COLO668 (cell line): ENCODE data around the gene FBLN2.

Source experiments
- DNase-seq: peaks from one replicate; lab custom pipeline; 2025; ENCODE audit not compliant: unreplicated experiment; lab: John Stamatoyannopoulos, UW

Gene FBLN2

GRCh38 chr3:13659221-13659969 is 110.5 kb downstream of the FBLN2 start:
- DNase-seq = no peak

DNA sequence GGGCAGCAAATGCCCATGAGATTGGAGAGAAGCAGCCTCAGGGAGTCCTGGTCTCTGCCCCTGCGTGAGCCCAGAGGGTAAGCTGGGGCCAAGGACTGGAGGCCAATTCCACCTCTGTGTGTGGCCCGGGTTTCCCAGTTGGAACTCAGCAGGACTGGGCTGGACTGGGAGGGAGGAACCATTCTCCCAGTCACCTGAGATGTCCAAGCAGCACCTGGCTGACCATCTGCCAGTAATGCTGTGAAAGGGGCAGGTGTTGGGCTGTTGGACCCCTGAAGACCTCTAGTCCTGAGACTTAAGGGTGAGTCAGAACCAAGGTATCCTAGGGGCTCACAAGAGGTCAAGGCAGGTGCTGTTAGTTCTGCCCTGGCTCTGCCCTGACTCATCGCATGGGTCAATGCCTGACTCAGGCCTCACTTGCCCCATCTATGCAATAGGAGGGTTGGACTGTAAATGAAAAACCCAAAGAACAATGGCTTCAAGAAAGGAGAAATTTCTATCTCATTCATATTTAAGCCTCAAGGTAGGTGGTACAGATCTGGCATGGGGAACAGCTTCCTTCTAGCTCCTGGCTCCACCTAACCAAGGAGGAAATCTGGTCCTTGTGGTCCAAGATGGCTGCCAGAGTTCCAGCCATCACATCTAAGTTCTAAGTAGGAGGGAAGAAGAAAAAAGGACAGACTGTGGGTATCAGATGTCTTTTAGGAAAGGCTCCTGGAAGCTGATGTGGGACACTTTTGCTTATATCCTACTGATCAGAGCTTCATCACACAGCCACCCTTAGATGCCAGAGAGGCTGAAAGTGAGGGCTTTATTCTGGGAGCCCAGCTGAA is 111.3 kb downstream of the FBLN2 start:
- no peak for DNase-seq

GRCh38 chr3:13661121-13661520 is 112.2 kb downstream of the FBLN2 start:
- no peak for DNase-seq

DNA sequence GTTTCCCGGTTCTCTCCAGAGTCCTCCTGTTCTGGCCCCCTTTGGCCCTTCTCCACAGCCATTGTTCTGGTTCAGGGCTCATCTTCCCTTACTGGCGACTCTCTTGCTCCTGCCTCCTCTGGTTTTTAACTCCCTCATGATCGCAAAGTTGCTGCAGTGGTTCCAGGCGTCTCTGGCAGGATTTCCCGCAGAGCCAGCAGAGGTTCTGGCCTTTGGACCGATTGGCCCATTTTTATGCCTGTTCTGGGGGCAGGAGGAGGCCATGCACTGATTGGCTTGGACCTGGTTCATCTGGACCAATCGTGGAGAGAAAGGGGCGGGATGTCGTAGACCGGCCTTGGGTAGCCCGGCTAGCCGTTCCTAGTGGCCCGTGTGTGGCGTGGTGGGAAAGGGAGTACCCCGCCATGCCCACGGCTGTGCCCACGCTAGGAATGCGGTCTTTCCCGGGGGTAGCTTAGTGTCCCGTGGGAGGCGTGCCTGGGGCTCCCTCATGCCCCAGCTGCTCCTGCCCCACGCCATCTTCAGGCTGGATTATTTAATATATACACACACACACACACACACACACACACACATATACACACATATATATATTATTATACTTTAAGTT is 113.4 kb downstream of the FBLN2 start:
- DNase-seq = no peak

- DNase-seq = no peak
Measured at GRCh38 chr3:13663781-13664535, 115.0 kb downstream of the FBLN2 start.

DNA sequence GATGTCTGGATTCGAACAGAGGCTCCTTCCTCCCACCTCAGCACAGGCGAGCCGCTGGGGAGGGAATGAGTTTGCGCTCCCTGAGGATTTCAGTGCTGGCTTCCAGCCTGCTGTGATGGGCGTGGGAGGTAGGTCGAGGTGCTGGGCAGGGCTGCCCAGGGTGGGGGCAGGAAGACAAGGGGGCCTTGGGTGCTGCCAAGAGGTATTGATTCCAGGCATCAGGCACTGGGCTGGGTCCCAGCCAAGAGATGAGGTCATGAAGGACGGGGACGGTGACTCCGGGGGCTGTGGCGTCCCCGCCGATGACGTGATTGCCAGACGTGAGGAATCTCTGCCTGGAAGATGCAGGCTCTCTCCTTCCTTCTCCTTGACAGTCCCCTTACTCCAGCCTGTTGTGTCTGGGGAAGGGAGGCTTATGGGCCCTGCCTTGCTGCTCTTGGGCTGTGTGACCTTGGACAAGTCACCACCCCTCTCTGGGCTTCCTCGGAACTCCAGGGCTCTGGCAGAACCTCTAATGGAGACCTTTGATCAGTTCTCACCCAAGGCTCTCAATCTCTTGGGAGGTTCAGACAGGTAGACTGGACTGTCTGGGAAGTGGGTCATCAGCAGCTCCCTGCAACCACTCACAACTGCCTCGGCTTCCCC is 116.8 kb downstream of the FBLN2 start:
- DNase-seq = no peak

- DNase-seq = no peak
Measured at GRCh38 chr3:13666227-13666619, 117.3 kb downstream of the FBLN2 start.

- no peak for DNase-seq
Measured at GRCh38 chr3:13666781-13667709, 118.1 kb downstream of the FBLN2 start.

GRCh38 chr3:13668136-13668535 is 119.2 kb downstream of the FBLN2 start:
- no peak for DNase-seq

GRCh38 chr3:13669457-13669856 is 120.5 kb downstream of the FBLN2 start:
- DNase-seq = no peak

DNA sequence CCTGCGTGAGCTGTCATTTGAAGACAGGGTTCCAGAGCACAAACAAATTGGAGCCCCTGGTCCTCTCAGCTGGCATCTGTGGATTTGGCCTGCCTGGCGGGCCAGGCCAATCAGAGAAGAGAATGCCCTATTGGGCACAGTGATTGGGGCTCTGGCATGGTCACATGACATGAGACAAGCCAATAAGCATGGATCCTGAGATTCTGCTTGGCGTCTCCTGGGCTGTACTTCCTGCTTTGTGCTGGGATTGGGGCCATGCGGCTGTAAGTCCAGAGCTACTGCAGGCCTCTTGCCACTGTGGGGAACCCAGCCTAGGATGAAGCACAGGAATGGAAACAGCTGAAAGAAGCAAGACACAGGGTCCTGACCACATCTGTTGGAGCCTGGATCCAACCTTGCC is 121.4 kb downstream of the FBLN2 start:
- no peak for DNase-seq

- DNase-seq = no peak
Measured at GRCh38 chr3:13671482-13672233, 122.7 kb downstream of the FBLN2 start.

DNA sequence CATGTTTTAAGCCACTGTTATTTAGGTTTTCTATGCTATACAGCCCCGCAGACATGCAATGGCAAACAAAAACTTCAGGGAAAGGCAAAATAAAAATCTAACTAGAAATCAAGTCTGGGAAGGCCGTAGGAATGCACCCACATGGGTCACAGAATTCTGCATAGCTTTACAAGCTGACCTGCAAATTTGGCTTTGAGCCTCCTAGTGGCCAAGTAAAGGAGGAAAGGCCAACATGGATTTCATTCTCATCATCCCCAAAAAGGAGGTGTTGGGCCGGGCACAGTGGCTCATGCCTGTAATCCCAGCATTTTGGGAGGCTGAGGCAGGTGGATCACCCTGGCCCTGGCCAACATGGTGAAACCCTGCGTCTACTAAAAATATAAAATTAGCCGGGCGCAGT is 124.3 kb downstream of the FBLN2 start:
- DNase-seq = no peak

- DNase-seq = no peak
Measured at GRCh38 chr3:13674538-13675185, 125.7 kb downstream of the FBLN2 start.

- no peak for DNase-seq
Measured at GRCh38 chr3:13676356-13677017, 127.6 kb downstream of the FBLN2 start.

GRCh38 chr3:13677272-13677671 is 128.3 kb downstream of the FBLN2 start:
- DNase-seq = no peak

GRCh38 chr3:13681931-13682330 is 133.0 kb downstream of the FBLN2 start:
- no peak for DNase-seq
